Keratinocyte (primary cell): ENCODE results near the gene PDZRN4.

Source experiments
- EZH2 ChIP-seq: IDR thresholded peaks from one replicate; pipeline ENCODE4 v1.6.1; 2012; ENCODE audit warnings: inconsistent platforms, mild to moderate bottlenecking, low read length, moderate library complexity
- TF ChIP-seq, protein P1 (sequence below), 3 experiments: IDR thresholded peaks in 1 of 3; conservative IDR thresholded peaks in 1 of 3; optimal IDR thresholded peaks in 1 of 3; 2 replicates in 2 of 3; 3 replicates in 1 of 3; pipeline versions ENCODE3 to v1.5.1; 2011; ENCODE audit warnings: low read length in 3 of 3, mild to moderate bottlenecking in 3 of 3, moderate library complexity in 2 of 3, control low read depth in 1 of 3, inconsistent platforms in 1 of 3; ENCODE audit not compliant: insufficient read depth in 2 of 3; ENCODE audit errors: extremely low read depth in 1 of 3

DNA sequence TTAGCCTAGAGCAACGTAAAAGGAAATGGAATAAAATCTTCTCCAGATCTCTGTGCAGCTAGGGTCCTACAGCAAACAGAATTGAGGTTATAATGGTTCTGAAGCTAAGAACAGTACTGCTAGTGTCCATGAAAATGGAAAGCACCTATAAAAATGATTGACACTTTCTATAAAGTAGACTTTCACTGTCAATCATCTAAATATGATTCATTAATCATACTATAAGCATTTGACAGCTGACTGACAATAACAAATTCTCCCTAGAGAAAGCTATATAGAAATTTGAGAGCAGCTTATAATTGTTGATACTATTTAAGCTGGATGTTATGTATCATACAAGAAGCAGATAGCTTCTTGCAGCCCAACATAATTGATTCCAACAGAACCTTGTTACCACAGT, 80.9 kb downstream of the PDZRN4 start:
- TF ChIP-seq, protein P1, sequence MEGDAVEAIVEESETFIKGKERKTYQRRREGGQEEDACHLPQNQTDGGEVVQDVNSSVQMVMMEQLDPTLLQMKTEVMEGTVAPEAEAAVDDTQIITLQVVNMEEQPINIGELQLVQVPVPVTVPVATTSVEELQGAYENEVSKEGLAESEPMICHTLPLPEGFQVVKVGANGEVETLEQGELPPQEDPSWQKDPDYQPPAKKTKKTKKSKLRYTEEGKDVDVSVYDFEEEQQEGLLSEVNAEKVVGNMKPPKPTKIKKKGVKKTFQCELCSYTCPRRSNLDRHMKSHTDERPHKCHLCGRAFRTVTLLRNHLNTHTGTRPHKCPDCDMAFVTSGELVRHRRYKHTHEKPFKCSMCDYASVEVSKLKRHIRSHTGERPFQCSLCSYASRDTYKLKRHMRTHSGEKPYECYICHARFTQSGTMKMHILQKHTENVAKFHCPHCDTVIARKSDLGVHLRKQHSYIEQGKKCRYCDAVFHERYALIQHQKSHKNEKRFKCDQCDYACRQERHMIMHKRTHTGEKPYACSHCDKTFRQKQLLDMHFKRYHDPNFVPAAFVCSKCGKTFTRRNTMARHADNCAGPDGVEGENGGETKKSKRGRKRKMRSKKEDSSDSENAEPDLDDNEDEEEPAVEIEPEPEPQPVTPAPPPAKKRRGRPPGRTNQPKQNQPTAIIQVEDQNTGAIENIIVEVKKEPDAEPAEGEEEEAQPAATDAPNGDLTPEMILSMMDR (optimal IDR thresholded peaks at IDR 0.05 in 1 of 3, IDR thresholded peaks at IDR 0.05 in 1 of 3, conservative IDR thresholded peaks at IDR 0.05 in 1 of 3; ENCODE audit: extremely low read depth in 1 of 3, insufficient read depth in 2 of 3, low read length in 3 of 3), result no peak
- TF ChIP-seq EZH2, result no peak
